HL-60/S4 treated with retinoic acid at 250 ng/mL for 4 days and 3 days (cell line): Measurements from ENCODE around the gene SAA4.
"Not testable (repeated sequence)": the region's sequence is repeated elsewhere in the genome, so short reads cannot be mapped to it uniquely, and the experiment has no call there.

Experiments
- in situ Hi-C: fragments of 300-500 bp; cut with MboI; formaldehyde crosslinking; loops from 2 replicates; pipeline ENCODE4 v1.7.0; 2022; ENCODE audit warnings: low sequenced_read_pairs

SAA4 gene

GRCh38 chr11:18247191-18247581, 10.6 kb upstream of the SAA4 start:
- in situ Hi-C loops = not testable (repeated sequence)

GRCh38 chr11:18246379-18247190, 10.0 kb upstream of the SAA4 start:
- in situ Hi-C loops = not testable (repeated sequence)

GRCh38 chr11:18245396-18245795, 8.8 kb upstream of the SAA4 start:
- in situ Hi-C loops = no loop called here

- in situ Hi-C loops = no loop called here
Observed at GRCh38 chr11:18243783-18244362, 7.3 kb upstream of the SAA4 start.

GRCh38 chr11:18239655-18240054, 3.1 kb upstream of the SAA4 start:
- in situ Hi-C loops = no loop called here

- in situ Hi-C loops = no loop called here
Observed at GRCh38 chr11:18235394-18236334, 938 bp downstream of the SAA4 start.

- in situ Hi-C loops = no loop called here
Observed at GRCh38 chr11:18233912-18234311, 2.7 kb downstream of the SAA4 start.

GRCh38 chr11:18230859-18231258, 5.7 kb downstream of the SAA4 start:
- in situ Hi-C loops = no loop called here

GRCh38 chr11:18229501-18229900, 7.1 kb downstream of the SAA4 start:
- in situ Hi-C loops = no loop called here

- in situ Hi-C loops = no loop called here
Observed at GRCh38 chr11:18225913-18226312, 10.7 kb downstream of the SAA4 start.

DNA sequence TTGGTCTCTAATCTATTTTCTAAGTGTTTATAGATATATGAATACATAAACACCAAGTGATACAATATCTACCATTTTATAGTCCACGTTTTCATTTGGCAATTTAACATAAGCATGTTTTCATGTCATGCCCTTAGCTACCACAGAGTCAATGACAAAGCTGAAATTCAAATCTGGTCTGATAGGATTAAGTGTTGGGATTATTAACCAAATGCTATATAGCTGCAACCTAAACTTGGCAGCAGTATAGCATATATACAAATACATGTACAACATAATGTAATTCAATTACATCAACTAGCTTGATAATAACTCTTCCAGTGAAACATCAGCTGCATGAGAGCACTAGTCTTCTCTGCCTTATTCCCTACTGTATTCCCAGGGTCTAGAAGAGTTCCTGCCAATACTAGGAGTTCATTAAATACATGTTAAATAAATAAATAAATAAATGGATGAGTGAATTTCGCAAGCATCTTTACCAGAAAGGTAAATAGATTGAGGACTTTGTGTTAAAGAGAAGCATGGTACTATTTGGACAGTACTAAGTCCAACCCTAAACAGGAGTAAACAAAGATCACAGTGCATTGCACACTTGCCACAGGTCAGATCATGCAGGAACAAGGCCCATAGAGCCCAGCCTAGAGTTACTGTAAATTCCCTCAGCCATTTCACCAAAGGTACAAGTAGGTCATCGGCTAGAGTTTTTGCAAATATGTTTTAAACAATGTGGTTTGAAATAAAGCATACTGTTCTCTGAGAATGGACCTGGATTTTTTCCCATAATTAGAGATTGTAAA, 12.8 kb downstream of the SAA4 start:
- in situ Hi-C loops = no loop called here

- in situ Hi-C loops = no loop called here
Observed at GRCh38 chr11:18222814-18223421, 13.7 kb downstream of the SAA4 start.

DNA sequence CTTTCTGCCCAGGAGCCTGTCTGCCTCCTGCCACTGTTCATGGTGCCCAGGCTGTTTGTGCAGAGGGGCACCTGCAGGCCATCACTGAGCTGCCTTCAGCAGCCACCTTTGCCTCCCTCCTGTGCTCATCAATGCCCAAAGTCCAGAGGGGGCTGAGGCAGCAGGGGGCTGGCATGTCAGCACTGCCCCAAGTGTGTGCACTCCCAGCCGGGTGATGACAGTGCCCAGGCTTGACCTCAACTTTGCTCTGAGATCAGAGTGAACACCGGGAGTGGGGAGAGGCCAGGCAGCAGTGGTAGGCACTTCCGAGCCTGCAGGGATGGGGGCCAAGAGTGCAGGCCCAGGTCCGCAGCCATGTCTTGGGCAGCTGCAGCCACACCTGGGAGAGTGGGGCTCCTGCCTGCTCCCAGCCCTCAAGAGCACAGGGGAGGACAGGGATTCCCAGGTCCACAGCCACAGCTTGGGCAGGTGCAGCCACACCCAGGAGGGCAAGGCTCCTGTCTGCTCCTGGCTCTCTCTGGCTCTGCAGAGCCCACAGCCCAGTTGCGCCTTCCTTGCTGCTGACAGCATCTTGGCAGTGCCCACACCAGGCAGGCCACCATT, 15.2 kb downstream of the SAA4 start:
- in situ Hi-C loops = no loop called here

DNA sequence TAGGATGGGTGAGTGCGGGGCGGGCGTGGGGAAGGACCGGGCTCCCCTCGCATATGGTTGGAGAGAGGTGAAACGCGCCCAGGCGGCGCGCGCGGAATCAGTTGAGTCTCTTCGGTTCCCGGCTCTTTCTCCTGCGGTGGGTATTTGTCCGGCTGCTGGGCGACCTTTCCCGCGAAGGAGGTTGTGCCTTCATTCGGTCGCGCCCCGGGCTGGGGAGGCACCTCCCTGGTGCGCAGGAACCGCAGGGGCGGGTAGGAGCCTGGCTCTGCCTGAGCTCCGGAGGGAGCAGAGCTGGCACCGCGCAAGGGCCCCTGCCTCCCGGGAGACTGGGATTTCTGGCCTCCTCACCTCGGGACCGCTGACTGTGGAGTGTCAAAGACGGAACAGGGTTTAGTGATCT, 27.5 kb downstream of the SAA4 start:
- in situ Hi-C loops = no loop called here

DNA sequence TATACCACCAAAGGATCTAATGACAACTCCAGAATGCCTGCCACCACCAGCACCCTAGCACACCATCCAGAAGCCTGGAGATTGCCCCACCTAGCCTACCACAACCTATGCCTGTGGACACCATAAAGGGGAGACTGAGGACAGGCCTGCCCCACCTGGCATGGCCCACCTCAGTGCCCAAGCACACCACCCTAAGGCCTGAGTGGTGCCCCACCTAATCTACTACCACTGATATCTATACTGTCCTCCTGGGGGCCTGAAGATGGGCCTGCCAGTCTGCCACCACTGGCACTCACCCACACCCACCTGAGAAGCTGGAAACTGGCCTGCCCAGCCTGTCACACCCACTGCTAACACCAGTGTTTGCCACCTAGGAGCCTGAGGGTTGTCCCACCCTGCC, 31.8 kb downstream of the SAA4 start:
- in situ Hi-C loops = no loop called here

GRCh38 chr11:18204220-18204619, 32.4 kb downstream of the SAA4 start:
- in situ Hi-C loops = no loop called here

DNA sequence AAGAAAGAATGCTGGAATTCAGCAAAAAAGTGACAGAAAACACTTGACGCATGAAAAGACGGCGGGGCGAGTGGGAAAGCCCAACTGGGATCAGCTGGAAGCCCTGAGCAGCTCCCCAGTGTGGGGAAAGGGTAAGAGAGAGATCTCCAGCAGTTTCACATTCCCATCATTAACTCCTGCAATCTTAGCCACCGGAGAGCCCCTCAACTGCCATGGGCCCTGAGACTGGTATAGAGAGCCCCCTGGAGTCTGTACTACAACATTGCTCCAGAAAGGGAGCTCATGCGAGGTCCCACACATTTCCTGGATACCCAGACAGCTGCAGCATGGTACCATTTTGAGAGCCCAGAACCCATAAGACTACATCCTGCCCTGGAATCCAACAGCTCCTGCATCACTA, 32.9 kb downstream of the SAA4 start:
- in situ Hi-C loops = no loop called here

DNA sequence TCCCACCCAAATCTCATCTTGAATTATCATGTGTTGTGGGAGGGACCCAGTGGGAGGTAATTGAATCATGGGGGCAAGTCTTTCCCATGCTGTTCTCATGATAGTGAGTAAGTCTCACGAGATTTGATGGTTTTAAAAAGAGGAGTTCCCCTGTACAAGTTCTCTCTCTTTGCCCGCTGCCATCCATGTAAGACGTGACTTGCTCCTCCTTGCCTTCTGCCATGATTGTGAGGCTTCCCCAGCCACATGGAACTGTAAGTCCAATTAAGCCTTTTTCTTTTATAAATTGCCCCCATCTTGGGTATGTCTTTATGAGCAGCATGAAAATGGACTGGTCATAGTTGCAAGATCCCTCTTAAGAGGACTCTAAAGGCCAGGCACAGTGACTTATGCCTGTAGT, 38.9 kb downstream of the SAA4 start:
- in situ Hi-C loops = not testable (repeated sequence)

DNA sequence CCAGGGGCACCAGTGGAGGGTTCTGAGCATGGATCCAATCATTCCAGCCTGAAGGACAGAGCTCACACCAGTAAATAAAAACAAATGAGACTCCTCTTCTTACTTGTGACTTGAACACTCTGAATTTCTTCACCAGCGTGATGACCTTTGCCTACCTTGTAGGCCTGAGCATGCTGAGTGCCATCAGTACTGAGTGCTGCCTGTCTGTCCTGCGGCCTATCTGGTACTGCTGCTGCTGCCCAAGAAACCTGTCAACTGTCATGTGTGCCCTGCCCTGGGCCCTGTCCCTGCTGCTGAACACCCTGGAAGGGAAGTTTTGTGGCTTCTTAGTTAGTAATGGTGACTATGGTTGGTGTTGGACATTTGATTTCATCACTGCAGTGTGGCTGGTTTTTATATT, 40.1 kb downstream of the SAA4 start:
- in situ Hi-C loops = no loop called here

- in situ Hi-C loops = no loop called here
Observed at GRCh38 chr11:18193010-18193409, 43.6 kb downstream of the SAA4 start.
